PFSK-1 (cell line): ENCODE measurements around the gene PBX2.

Experiments
- POLR2AphosphoS5 ChIP-seq: IDR thresholded peaks from 2 replicates; pipeline ENCODE4 v1.6.1; 2012; ENCODE audit warnings: low read depth, mild to moderate bottlenecking, control low read depth, low read length, moderate library complexity
- TAF1 ChIP-seq: IDR thresholded peaks from 2 replicates; pipeline ENCODE4 v1.6.1; 2012; ENCODE audit warnings: low read length, control low read depth, borderline replicate concordance; ENCODE audit not compliant: insufficient read depth
- TF ChIP-seq, protein P1 (sequence below), 2 experiments: IDR thresholded peaks; 2 replicates each; pipeline versions ENCODE4 v1.6.1 to v1.8.0; 2011 to 2012; ENCODE audit warnings: low read depth in 2 of 2, low read length in 2 of 2, control low read depth in 1 of 2, inconsistent platforms in 1 of 2, mild to moderate bottlenecking in 1 of 2, moderate library complexity in 1 of 2; ENCODE audit not compliant: insufficient read depth in 1 of 2

GRCh38 chr6:32175711-32176475, 14.1 kb downstream of the PBX2 start, which contains the start of gene AGPAT1:
- TF ChIP-seq, protein P1, sequence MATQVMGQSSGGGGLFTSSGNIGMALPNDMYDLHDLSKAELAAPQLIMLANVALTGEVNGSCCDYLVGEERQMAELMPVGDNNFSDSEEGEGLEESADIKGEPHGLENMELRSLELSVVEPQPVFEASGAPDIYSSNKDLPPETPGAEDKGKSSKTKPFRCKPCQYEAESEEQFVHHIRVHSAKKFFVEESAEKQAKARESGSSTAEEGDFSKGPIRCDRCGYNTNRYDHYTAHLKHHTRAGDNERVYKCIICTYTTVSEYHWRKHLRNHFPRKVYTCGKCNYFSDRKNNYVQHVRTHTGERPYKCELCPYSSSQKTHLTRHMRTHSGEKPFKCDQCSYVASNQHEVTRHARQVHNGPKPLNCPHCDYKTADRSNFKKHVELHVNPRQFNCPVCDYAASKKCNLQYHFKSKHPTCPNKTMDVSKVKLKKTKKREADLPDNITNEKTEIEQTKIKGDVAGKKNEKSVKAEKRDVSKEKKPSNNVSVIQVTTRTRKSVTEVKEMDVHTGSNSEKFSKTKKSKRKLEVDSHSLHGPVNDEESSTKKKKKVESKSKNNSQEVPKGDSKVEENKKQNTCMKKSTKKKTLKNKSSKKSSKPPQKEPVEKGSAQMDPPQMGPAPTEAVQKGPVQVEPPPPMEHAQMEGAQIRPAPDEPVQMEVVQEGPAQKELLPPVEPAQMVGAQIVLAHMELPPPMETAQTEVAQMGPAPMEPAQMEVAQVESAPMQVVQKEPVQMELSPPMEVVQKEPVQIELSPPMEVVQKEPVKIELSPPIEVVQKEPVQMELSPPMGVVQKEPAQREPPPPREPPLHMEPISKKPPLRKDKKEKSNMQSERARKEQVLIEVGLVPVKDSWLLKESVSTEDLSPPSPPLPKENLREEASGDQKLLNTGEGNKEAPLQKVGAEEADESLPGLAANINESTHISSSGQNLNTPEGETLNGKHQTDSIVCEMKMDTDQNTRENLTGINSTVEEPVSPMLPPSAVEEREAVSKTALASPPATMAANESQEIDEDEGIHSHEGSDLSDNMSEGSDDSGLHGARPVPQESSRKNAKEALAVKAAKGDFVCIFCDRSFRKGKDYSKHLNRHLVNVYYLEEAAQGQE (IDR thresholded peaks at IDR 0.05; ENCODE audit: insufficient read depth in 1 of 2, low read depth in 2 of 2, low read length in 2 of 2): no peak
- TF ChIP-seq POLR2AphosphoS5 (peak; percentile 86), TAF1 (peak; percentile 66)
